ENCODE data around the gene HEBP1.

HEBP1 gene

GRCh38 chr12:12984149-12984548 lies 15.9 kb downstream of the HEBP1 start:
- Histone ChIP-seq H3K4me3 (ENCODE audit: insufficient read depth in 1 of 2, low read depth in 1 of 2, low read length in 2 of 2) (no peak overlapping the region), H2BK5ac (ENCODE audit: low read depth, low read length, poor library complexity, severe bottlenecking) (no peak overlapping the region), H4K8ac (ENCODE audit: low read length) (no peak overlapping the region), H2AK5ac (ENCODE audit: low read length, severe bottlenecking) (no peak overlapping the region), H3K4me2 (ENCODE audit: low read length, poor library complexity, severe bottlenecking) (no peak overlapping the region), H3K23ac (ENCODE audit: low read length in 2 of 2) (no peak overlapping the region), H3K27me3 (ENCODE audit: control insufficient read depth in 1 of 2, insufficient read depth in 1 of 2, low read length in 2 of 2) (no peaks in the 10 kb centered on the region), H2AFZ (ENCODE audit: low read depth, low read length) (no peak overlapping the region), H3K14ac (ENCODE audit: low read length in 2 of 2) (no peak overlapping the region), H3K27ac (ENCODE audit: low read length, poor library complexity, severe bottlenecking) (no peak overlapping the region), H2BK120ac (ENCODE audit: low read depth, low read length) (no peak overlapping the region), H3K4ac (ENCODE audit: low read depth in 1 of 2, low read length in 2 of 2) (no peak overlapping the region), H3K36me3 (ENCODE audit: control insufficient read depth in 1 of 2, insufficient read depth in 2 of 2, low read depth in 1 of 2, low read length in 2 of 2) (peaks cover 30 to 80% of the 10 kb centered on the region in 2 experiments), H3K79me1 (replicated peaks; ENCODE audit: low read length, poor library complexity, severe bottlenecking) (peaks cover 23% of the 10 kb centered on the region), H2BK12ac (ENCODE audit: low read length in 2 of 2) (no peak overlapping the region), H3K9ac (ENCODE audit: low read length) (peak overlapping the region; percentile 25), H3K4me1 (ENCODE audit: control insufficient read depth, insufficient read depth, low read depth, low read length) (peaks cover 8% of the 10 kb centered on the region), H4K91ac (ENCODE audit: low read length) (no peak overlapping the region), H2BK15ac (ENCODE audit: low read depth, poor library complexity, severe bottlenecking) (no peak overlapping the region), H3K9me3 (ENCODE audit: control insufficient read depth, low read length) (no peaks in the 10 kb centered on the region), H3K18ac (ENCODE audit: low read depth in 1 of 2, low read length in 2 of 2) (no peak overlapping the region)
- 85% methylated on average over 2 of the region's 5 CpGs for WGBS
- no peak for DNase-seq

- WGBS, result 28% methylated on average over 6 of the region's 9 CpGs
- Histone ChIP-seq H3K27me3 (ENCODE audit: control insufficient read depth in 1 of 2, insufficient read depth in 1 of 2, low read length in 2 of 2) (no peaks in the 10 kb centered on the region), H3K14ac (ENCODE audit: low read length in 2 of 2) (no peak overlapping the region), H3K4me3 (ENCODE audit: insufficient read depth in 1 of 2, low read depth in 1 of 2, low read length in 2 of 2) (no peak overlapping the region), H3K9me3 (ENCODE audit: control insufficient read depth, low read length) (no peaks in the 10 kb centered on the region), H2BK15ac (ENCODE audit: low read depth, poor library complexity, severe bottlenecking) (no peak overlapping the region), H4K91ac (ENCODE audit: low read length) (no peak overlapping the region), H3K18ac (ENCODE audit: low read depth in 1 of 2, low read length in 2 of 2) (no peak overlapping the region), H3K79me1 (replicated peaks; ENCODE audit: low read length, poor library complexity, severe bottlenecking) (peaks cover 22% of the 10 kb centered on the region), H3K27ac (ENCODE audit: low read length, poor library complexity, severe bottlenecking) (no peak overlapping the region), H3K4ac (ENCODE audit: low read depth in 1 of 2, low read length in 2 of 2) (no peak overlapping the region), H3K4me1 (ENCODE audit: control insufficient read depth, insufficient read depth, low read depth, low read length) (peaks cover 8% of the 10 kb centered on the region), H4K8ac (ENCODE audit: low read length) (no peak overlapping the region), H3K23ac (ENCODE audit: low read length in 2 of 2) (no peak overlapping the region), H2BK12ac (ENCODE audit: low read length in 2 of 2) (no peak overlapping the region), H3K9ac (ENCODE audit: low read length) (peak overlapping the region; percentile 30), H2AK5ac (ENCODE audit: low read length, severe bottlenecking) (no peak overlapping the region), H2BK120ac (ENCODE audit: low read depth, low read length) (no peak overlapping the region), H2BK5ac (ENCODE audit: low read depth, low read length, poor library complexity, severe bottlenecking) (no peak overlapping the region), H3K4me2 (ENCODE audit: low read length, poor library complexity, severe bottlenecking) (no peak overlapping the region), H3K36me3 (ENCODE audit: control insufficient read depth in 1 of 2, insufficient read depth in 2 of 2, low read depth in 1 of 2, low read length in 2 of 2) (peaks cover 24 to 80% of the 10 kb centered on the region in 2 experiments), H2AFZ (ENCODE audit: low read depth, low read length) (no peak overlapping the region)
- DNase-seq, result peak; percentile 73
These were observed 16.5 kb downstream of the HEBP1 start for GRCh38 chr12:12983420-12984035.

GRCh38 chr12:12982331-12982730 lies 17.7 kb downstream of the HEBP1 start:
- Histone ChIP-seq H2AFZ (ENCODE audit: low read depth, low read length) (no peak overlapping the region), H3K18ac (ENCODE audit: low read depth in 1 of 2, low read length in 2 of 2) (no peak overlapping the region), H2BK12ac (ENCODE audit: low read length in 2 of 2) (no peak overlapping the region), H2BK120ac (ENCODE audit: low read depth, low read length) (no peak overlapping the region), H2BK5ac (ENCODE audit: low read depth, low read length, poor library complexity, severe bottlenecking) (no peak overlapping the region), H3K79me1 (replicated peaks; ENCODE audit: low read length, poor library complexity, severe bottlenecking) (peaks cover 24% of the 10 kb centered on the region), H3K4me3 (ENCODE audit: insufficient read depth in 1 of 2, low read depth in 1 of 2, low read length in 2 of 2) (no peak overlapping the region), H3K14ac (ENCODE audit: low read length in 2 of 2) (no peak overlapping the region), H3K36me3 (ENCODE audit: control insufficient read depth in 1 of 2, insufficient read depth in 2 of 2, low read depth in 1 of 2, low read length in 2 of 2) (peaks cover 29 to 76% of the 10 kb centered on the region in 2 experiments), H3K4me2 (ENCODE audit: low read length, poor library complexity, severe bottlenecking) (no peak overlapping the region), H4K8ac (ENCODE audit: low read length) (no peak overlapping the region), H3K27ac (ENCODE audit: low read length, poor library complexity, severe bottlenecking) (no peak overlapping the region), H3K4me1 (ENCODE audit: control insufficient read depth, insufficient read depth, low read depth, low read length) (peaks cover 8% of the 10 kb centered on the region), H3K23ac (ENCODE audit: low read length in 2 of 2) (no peak overlapping the region), H2BK15ac (ENCODE audit: low read depth, poor library complexity, severe bottlenecking) (no peak overlapping the region), H3K27me3 (ENCODE audit: control insufficient read depth in 1 of 2, insufficient read depth in 1 of 2, low read length in 2 of 2) (no peaks in the 10 kb centered on the region), H3K9me3 (ENCODE audit: control insufficient read depth, low read length) (no peaks in the 10 kb centered on the region), H2AK5ac (ENCODE audit: low read length, severe bottlenecking) (no peak overlapping the region), H3K4ac (ENCODE audit: low read depth in 1 of 2, low read length in 2 of 2) (no peak overlapping the region), H3K9ac (ENCODE audit: low read length) (peak overlapping the region; percentile 30), H4K91ac (ENCODE audit: low read length) (no peak overlapping the region)
- WGBS, result 100% methylated on average over 1 of the region's 2 CpGs
- no peak for DNase-seq

GRCh38 chr12:12979731-12980259 lies 20.3 kb downstream of the HEBP1 start:
- peak overlapping the region; percentile 60 for H3K27ac ChIP-seq (ENCODE audit: low read length, poor library complexity, severe bottlenecking)
- H3K27me3 ChIP-seq (ENCODE audit: control insufficient read depth in 1 of 2, insufficient read depth in 1 of 2, low read length in 2 of 2), result no peaks in the 10 kb centered on the region
- DNase-seq, result peak; percentile 96
- no peak overlapping the region for H2AFZ ChIP-seq (ENCODE audit: low read depth, low read length)
- H2BK5ac ChIP-seq (ENCODE audit: low read depth, low read length, poor library complexity, severe bottlenecking), result no peak overlapping the region
- peak overlapping the region in 1 of 2 experiments; percentile 26 for H3K14ac ChIP-seq (ENCODE audit: low read length in 2 of 2)
- no peak overlapping the region for H3K23ac ChIP-seq (ENCODE audit: low read length in 2 of 2)
- no peak overlapping the region for H4K8ac ChIP-seq (ENCODE audit: low read length)
- peaks cover 25% of the 10 kb centered on the region for H3K79me1 ChIP-seq (replicated peaks; ENCODE audit: low read length, poor library complexity, severe bottlenecking)
- H2AK5ac ChIP-seq (ENCODE audit: low read length, severe bottlenecking), result no peak overlapping the region
- H4K91ac ChIP-seq (ENCODE audit: low read length), result no peak overlapping the region
- no peak overlapping the region for H2BK15ac ChIP-seq (ENCODE audit: low read depth, poor library complexity, severe bottlenecking)
- no peak overlapping the region for H3K4me2 ChIP-seq (ENCODE audit: low read length, poor library complexity, severe bottlenecking)
- H3K4me3 ChIP-seq (ENCODE audit: insufficient read depth in 1 of 2, low read depth in 1 of 2, low read length in 2 of 2), result peak overlapping the region in 1 of 2 experiments; percentile 38
- peak overlapping the region in 1 of 2 experiments; percentile 57 for H2BK12ac ChIP-seq (ENCODE audit: low read length in 2 of 2)
- H3K4ac ChIP-seq (ENCODE audit: low read depth in 1 of 2, low read length in 2 of 2), result no peak overlapping the region
- peak overlapping the region; percentile 11 to 78 for H3K18ac ChIP-seq (ENCODE audit: low read depth in 1 of 2, low read length in 2 of 2)
- peaks cover 13% of the 10 kb centered on the region for H3K4me1 ChIP-seq (ENCODE audit: control insufficient read depth, insufficient read depth, low read depth, low read length)
- no peak overlapping the region for H2BK120ac ChIP-seq (ENCODE audit: low read depth, low read length)
- 49% methylated on average over 4 of the region's 4 CpGs for WGBS
- peaks cover 22 to 66% of the 10 kb centered on the region in 2 experiments for H3K36me3 ChIP-seq (ENCODE audit: control insufficient read depth in 1 of 2, insufficient read depth in 2 of 2, low read depth in 1 of 2, low read length in 2 of 2)
- H3K9ac ChIP-seq (ENCODE audit: low read length), result peak overlapping the region; percentile 90
- no peaks in the 10 kb centered on the region for H3K9me3 ChIP-seq (ENCODE audit: control insufficient read depth, low read length)

All from mesenchymal stem cell (in vitro differentiated cells and primary cell).